ENCODE results near the gene TACR1. TPM values are rescaled to one million over a fixed set of nuclear protein-coding genes. Genes with fewer than 3 reads are reported as not detected.

The TACR1 gene
- total RNA-seq, 3 donors from 2014 or later: 1.3 to 5.9 (median 2.4) TPM

GRCh38 chr2:75238670-75239330 is 39.5 kb upstream of the TACR1 start:
- peaks cover 16 to 20% of the 10 kb centered on the region in 2 donors for H3K9me3 ChIP-seq
- no peak overlapping the region for H3K4me3 ChIP-seq
- no peaks in the 10 kb centered on the region for H3K36me3 ChIP-seq
- H3K27me3 ChIP-seq: no peaks in the 10 kb centered on the region
- intact Hi-C loops (cut with DNase I; ENCODE audit: low total_unique reads): no loop called here
- DNase-seq (ENCODE audit: low spot score in 2 of 2): no peak
- no peak overlapping the region for H3K27ac ChIP-seq
- TF ChIP-seq POLR2AphosphoS5 (IDR thresholded peaks at IDR 0.05) (no peak), CTCF (IDR thresholded peaks at IDR 0.05) (no peak), POLR2A (IDR thresholded peaks at IDR 0.05) (no peak)
- no peaks in the 10 kb centered on the region for H3K4me1 ChIP-seq

- no peak for TF ChIP-seq POLR2A (IDR thresholded peaks at IDR 0.05)
- TF ChIP-seq CTCF (IDR thresholded peaks at IDR 0.05): no peak
- no peak for TF ChIP-seq POLR2AphosphoS5 (IDR thresholded peaks at IDR 0.05)
- H3K27me3 ChIP-seq: no peaks in the 10 kb centered on the region
- peaks cover 10 to 15% of the 10 kb centered on the region in 2 donors for H3K9me3 ChIP-seq
- no peaks in the 10 kb centered on the region for H3K36me3 ChIP-seq
- no peak for DNase-seq (ENCODE audit: low spot score in 2 of 2)
- no peak overlapping the region for H3K4me3 ChIP-seq
- H3K27ac ChIP-seq: no peak overlapping the region
- H3K4me1 ChIP-seq: no peaks in the 10 kb centered on the region
- intact Hi-C loops (cut with DNase I; ENCODE audit: low total_unique reads): no loop called here
Observed at GRCh38 chr2:75237296-75237695, 38.0 kb upstream of the TACR1 start.

GRCh38 chr2:75233965-75234364 is 34.6 kb upstream of the TACR1 start:
- intact Hi-C loops (cut with DNase I; ENCODE audit: low total_unique reads): no loop called here
- TF ChIP-seq CTCF (IDR thresholded peaks at IDR 0.05): no peak
- no peak for TF ChIP-seq POLR2A (IDR thresholded peaks at IDR 0.05)
- no peak for TF ChIP-seq POLR2AphosphoS5 (IDR thresholded peaks at IDR 0.05)
- DNase-seq (ENCODE audit: low spot score in 2 of 2): no peak
- H3K27ac ChIP-seq: no peak overlapping the region
- no peaks in the 10 kb centered on the region for H3K27me3 ChIP-seq
- no peak overlapping the region for H3K4me3 ChIP-seq
- no peaks in the 10 kb centered on the region for H3K9me3 ChIP-seq
- no peaks in the 10 kb centered on the region for H3K36me3 ChIP-seq
- H3K4me1 ChIP-seq: no peaks in the 10 kb centered on the region

- Histone ChIP-seq H3K27ac (no peak overlapping the region), H3K9me3 (no peaks in the 10 kb centered on the region), H3K36me3 (no peaks in the 10 kb centered on the region), H3K4me3 (no peak overlapping the region), H3K27me3 (no peaks in the 10 kb centered on the region), H3K4me1 (no peaks in the 10 kb centered on the region)
- intact Hi-C loops (cut with DNase I; ENCODE audit: low total_unique reads): no loop called here
- DNase-seq (ENCODE audit: low spot score in 2 of 2): no peak
- no peak for TF ChIP-seq POLR2A (IDR thresholded peaks at IDR 0.05)
- TF ChIP-seq POLR2AphosphoS5 (IDR thresholded peaks at IDR 0.05): no peak
- no peak for TF ChIP-seq CTCF (IDR thresholded peaks at IDR 0.05)
Observed at GRCh38 chr2:75226617-75227016, 27.3 kb upstream of the TACR1 start.

GRCh38 chr2:75226099-75226498 is 26.8 kb upstream of the TACR1 start:
- no peaks in the 10 kb centered on the region for H3K36me3 ChIP-seq
- H3K27ac ChIP-seq: no peak overlapping the region
- H3K27me3 ChIP-seq: no peaks in the 10 kb centered on the region
- intact Hi-C loops (cut with DNase I; ENCODE audit: low total_unique reads): no loop called here
- no peaks in the 10 kb centered on the region for H3K9me3 ChIP-seq
- no peak for DNase-seq (ENCODE audit: low spot score in 2 of 2)
- TF ChIP-seq CTCF (IDR thresholded peaks at IDR 0.05): no peak
- no peak for TF ChIP-seq POLR2A (IDR thresholded peaks at IDR 0.05)
- H3K4me3 ChIP-seq: no peak overlapping the region
- no peaks in the 10 kb centered on the region for H3K4me1 ChIP-seq

Measured in breast epithelium (tissue), 4 donors.